Liver (tissue), 9 donors: ENCODE results near the gene RAET1E. TPM values are rescaled to one million over a fixed set of nuclear protein-coding genes. Genes with fewer than 3 reads are reported as not detected.

ENCODE experiments used
- DNase-seq: peaks from one replicate; pipeline ENCODE4 v3.0.0-alpha.2; 2017; ENCODE audit warnings: low spot score
- H3K27ac ChIP-seq, 2 donors: one replicate each; pipeline ENCODE4 v1.7.0; 2013; ENCODE audit warnings: inconsistent platforms in 2 of 2, low read length in 2 of 2, control low read depth in 1 of 2, low read depth in 1 of 2, mild to moderate bottlenecking in 1 of 2
- H3K27me3 ChIP-seq, 4 donors: one replicate each; pipeline versions ENCODE4 v1.6.1 to v1.7.0; 2013; ENCODE audit warnings: low read length in 3 of 4, inconsistent platforms in 1 of 4, mild to moderate bottlenecking in 1 of 4, moderate library complexity in 1 of 4; ENCODE audit not compliant: control insufficient read depth in 4 of 4, insufficient read depth in 4 of 4
- H3K36me3 ChIP-seq, 4 donors: one replicate each; pipeline versions ENCODE4 v1.6.1 to v1.7.0; 2013; ENCODE audit warnings: low read length in 3 of 4, mild to moderate bottlenecking in 3 of 4, low read depth in 1 of 4, moderate library complexity in 1 of 4; ENCODE audit not compliant: control insufficient read depth in 4 of 4, insufficient read depth in 3 of 4
- H3K4me1 ChIP-seq, 4 donors: one replicate each; pipeline versions ENCODE4 v1.6.1 to v1.7.0; 2013; ENCODE audit warnings: low read length in 3 of 4, mild to moderate bottlenecking in 3 of 4, moderate library complexity in 1 of 4; ENCODE audit not compliant: control insufficient read depth in 4 of 4, insufficient read depth in 4 of 4
- H3K4me3 ChIP-seq, 3 donors: one replicate each; pipeline versions ENCODE4 v1.6.1 to v1.7.0; 2013; ENCODE audit warnings: low read length in 3 of 3, control low read depth in 1 of 3, low read depth in 1 of 3, mild to moderate bottlenecking in 1 of 3
- H3K9ac ChIP-seq, 2 donors: one replicate each; pipeline ENCODE4 v1.7.0; 2013; ENCODE audit warnings: low read length in 2 of 2, mild to moderate bottlenecking in 2 of 2, moderate library complexity in 2 of 2, control low read depth in 1 of 2, low read depth in 1 of 2
- H3K9me3 ChIP-seq, 4 donors: one replicate each; pipeline versions ENCODE4 v1.6.1 to v1.7.0; 2013; ENCODE audit warnings: low read length in 3 of 4; ENCODE audit not compliant: control insufficient read depth in 4 of 4
- EGR1 ChIP-seq, 2 donors: IDR thresholded peaks; 2 replicates each; pipeline ENCODE4 v1.6.1; 2016 to 2018; ENCODE audit warnings: antibody characterized with exemption in 2 of 2, low read depth in 2 of 2
- FOXA1 ChIP-seq: IDR thresholded peaks from 2 replicates; pipeline ENCODE4 v1.6.1; 2016; ENCODE audit warnings: antibody characterized with exemption
- HNF4A ChIP-seq, 2 donors: conservative IDR thresholded peaks; 2 replicates each; pipeline ENCODE4 v1.6.1; 2016; ENCODE audit warnings: antibody characterized with exemption in 2 of 2, mild to moderate bottlenecking in 2 of 2
- HNF4G ChIP-seq: IDR thresholded peaks from 2 replicates; pipeline ENCODE4 v1.6.1; 2016; ENCODE audit warnings: antibody characterized with exemption
- JUND ChIP-seq, 2 donors: IDR thresholded peaks; 2 replicates each; pipeline ENCODE4 v1.6.1; 2016; ENCODE audit warnings: antibody characterized with exemption in 2 of 2
- MAX ChIP-seq: IDR thresholded peaks from 2 replicates; pipeline ENCODE4 v1.6.1; 2016; ENCODE audit warnings: antibody characterized with exemption
- NR2F2 ChIP-seq: IDR thresholded peaks from 2 replicates; pipeline ENCODE4 v1.6.1; 2016; ENCODE audit warnings: antibody characterized with exemption
- RXRA ChIP-seq, 2 donors: IDR thresholded peaks; 2 replicates each; pipeline ENCODE4 v1.6.1; 2017 to 2018; ENCODE audit warnings: antibody characterized with exemption in 2 of 2, mild to moderate bottlenecking in 1 of 2
- SP1 ChIP-seq: IDR thresholded peaks from 2 replicates; pipeline ENCODE4 v1.6.1; 2018; ENCODE audit warnings: antibody characterized with exemption, mild to moderate bottlenecking
- TAF1 ChIP-seq: conservative IDR thresholded peaks from 2 replicates; pipeline ENCODE4 v1.6.1; 2016; ENCODE audit warnings: antibody characterized with exemption, mild to moderate bottlenecking
- YY1 ChIP-seq: IDR thresholded peaks from 2 replicates; pipeline ENCODE4 v1.6.1; 2016; ENCODE audit warnings: antibody characterized with exemption, mild to moderate bottlenecking
- WGBS: extraction: QIAGEN DNeasy Blood & Tissue Kit; methylation state at CpG from one replicate; pipeline ENCODE4 v1.1.7; 2013; 5-methylcytosine and 5-hydroxymethylcytosine counted together
- polyA plus RNA-seq, 2 donors: library from polyadenylated mRNA; stranded (reverse) in 1 of 2; unstranded in 1 of 2; fragments of 200-250 nt in 1 of 2; fragments of >200 nt in 1 of 2; fragmentation: Nextera tagmentation in 1 of 2; extraction: Ambion mirVana in 1 of 2; gene quantifications; one replicate each; pipeline versions ENCODE4 v1.2.1 to v1.2.3, GENCODE V29; 2013 to 2015
- total RNA-seq, 2 donors: library from RNA; depleted of rRNA; stranded (reverse); fragments of >200 nt; gene quantifications; one replicate each; pipeline ENCODE4 v1.2.3, GENCODE V29; 2014
- TF ChIP-seq, protein P1 (sequence below): fragments of 150-350 bp; IDR thresholded peaks from 2 replicates; pipeline ENCODE4 v1.5.1; 2017; ENCODE audit warnings: improper control_type of control experiment, low read depth, low read length; ENCODE audit not compliant: missing input control
- TF ChIP-seq, protein P2 (sequence below): IDR thresholded peaks from 2 replicates; pipeline ENCODE4 v1.6.1; 2016; ENCODE audit warnings: antibody characterized with exemption, mild to moderate bottlenecking
- donor health status: healthy.
- donor health status: healthy.
- donor health status: healthy.
- donor health status: healthy.
- donor health status: healthy.

RAET1E gene
- total and polyA plus RNA-seq, 4 donors: not detected

GRCh38 chr6:149904661-149905370 lies 6.9 kb upstream of the RAET1E start (continued):
- no peak for TF ChIP-seq TAF1
- TF ChIP-seq SP1: no peak
- TF ChIP-seq, protein P1, sequence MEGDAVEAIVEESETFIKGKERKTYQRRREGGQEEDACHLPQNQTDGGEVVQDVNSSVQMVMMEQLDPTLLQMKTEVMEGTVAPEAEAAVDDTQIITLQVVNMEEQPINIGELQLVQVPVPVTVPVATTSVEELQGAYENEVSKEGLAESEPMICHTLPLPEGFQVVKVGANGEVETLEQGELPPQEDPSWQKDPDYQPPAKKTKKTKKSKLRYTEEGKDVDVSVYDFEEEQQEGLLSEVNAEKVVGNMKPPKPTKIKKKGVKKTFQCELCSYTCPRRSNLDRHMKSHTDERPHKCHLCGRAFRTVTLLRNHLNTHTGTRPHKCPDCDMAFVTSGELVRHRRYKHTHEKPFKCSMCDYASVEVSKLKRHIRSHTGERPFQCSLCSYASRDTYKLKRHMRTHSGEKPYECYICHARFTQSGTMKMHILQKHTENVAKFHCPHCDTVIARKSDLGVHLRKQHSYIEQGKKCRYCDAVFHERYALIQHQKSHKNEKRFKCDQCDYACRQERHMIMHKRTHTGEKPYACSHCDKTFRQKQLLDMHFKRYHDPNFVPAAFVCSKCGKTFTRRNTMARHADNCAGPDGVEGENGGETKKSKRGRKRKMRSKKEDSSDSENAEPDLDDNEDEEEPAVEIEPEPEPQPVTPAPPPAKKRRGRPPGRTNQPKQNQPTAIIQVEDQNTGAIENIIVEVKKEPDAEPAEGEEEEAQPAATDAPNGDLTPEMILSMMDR: no peak
- no peak for TF ChIP-seq NR2F2

DNA sequence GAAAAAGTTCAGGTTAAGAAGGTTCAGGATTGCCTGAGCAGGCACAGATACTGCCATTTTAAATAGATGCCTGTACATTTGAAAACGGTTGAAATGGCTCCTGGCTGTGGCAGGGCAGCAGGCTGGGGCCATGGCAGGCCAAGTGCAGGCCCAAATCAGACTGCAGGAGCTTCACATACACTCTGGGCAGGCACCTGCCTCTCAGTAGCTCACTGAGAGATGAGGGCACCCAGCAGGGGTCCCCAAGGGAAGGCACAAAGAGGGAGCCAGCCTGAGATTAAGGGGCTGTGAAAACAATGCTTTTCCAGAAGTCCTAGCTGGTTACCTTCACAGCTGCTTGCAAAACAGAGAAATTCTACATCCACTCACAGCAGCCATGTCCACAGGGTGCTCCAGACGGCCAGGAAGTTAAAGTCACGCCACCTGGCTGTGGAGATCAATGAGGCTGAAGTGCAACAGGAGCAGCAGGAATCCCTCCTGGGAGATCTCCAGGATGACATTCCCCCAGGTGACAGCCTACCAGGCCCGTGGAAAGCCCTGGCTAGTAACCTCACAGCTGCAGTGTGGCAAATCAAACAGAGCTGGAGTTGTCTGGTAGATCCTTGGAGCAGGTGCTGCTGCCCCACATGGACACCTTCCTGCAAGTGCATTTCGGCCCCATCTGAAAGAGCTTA lies 6.2 kb upstream of the RAET1E start:
- DNase-seq: no peak
- Histone ChIP-seq H3K9me3 (no peaks in the 10 kb centered on the region), H3K27me3 (no peaks in the 10 kb centered on the region), H3K4me1 (no peaks in the 10 kb centered on the region), H3K27ac (no peak overlapping the region), H3K36me3 (no peaks in the 10 kb centered on the region), H3K9ac (no peak overlapping the region), H3K4me3 (no peak overlapping the region)
- WGBS: 84% methylated on average over 5 of the region's 5 CpGs
- TF ChIP-seq MAX (no peak), RXRA (IDR thresholded peaks at IDR 0.05) (no peak), YY1 (no peak), HNF4A (conservative IDR thresholded peaks at IDR 0.05) (no peak), JUND (IDR thresholded peaks at IDR 0.05) (no peak), EGR1 (IDR thresholded peaks at IDR 0.05; ENCODE audit: low read depth in 2 of 2) (no peak), FOXA1 (no peak), HNF4G (no peak), SP1 (no peak), TAF1 (no peak)
- TF ChIP-seq, protein P2, sequence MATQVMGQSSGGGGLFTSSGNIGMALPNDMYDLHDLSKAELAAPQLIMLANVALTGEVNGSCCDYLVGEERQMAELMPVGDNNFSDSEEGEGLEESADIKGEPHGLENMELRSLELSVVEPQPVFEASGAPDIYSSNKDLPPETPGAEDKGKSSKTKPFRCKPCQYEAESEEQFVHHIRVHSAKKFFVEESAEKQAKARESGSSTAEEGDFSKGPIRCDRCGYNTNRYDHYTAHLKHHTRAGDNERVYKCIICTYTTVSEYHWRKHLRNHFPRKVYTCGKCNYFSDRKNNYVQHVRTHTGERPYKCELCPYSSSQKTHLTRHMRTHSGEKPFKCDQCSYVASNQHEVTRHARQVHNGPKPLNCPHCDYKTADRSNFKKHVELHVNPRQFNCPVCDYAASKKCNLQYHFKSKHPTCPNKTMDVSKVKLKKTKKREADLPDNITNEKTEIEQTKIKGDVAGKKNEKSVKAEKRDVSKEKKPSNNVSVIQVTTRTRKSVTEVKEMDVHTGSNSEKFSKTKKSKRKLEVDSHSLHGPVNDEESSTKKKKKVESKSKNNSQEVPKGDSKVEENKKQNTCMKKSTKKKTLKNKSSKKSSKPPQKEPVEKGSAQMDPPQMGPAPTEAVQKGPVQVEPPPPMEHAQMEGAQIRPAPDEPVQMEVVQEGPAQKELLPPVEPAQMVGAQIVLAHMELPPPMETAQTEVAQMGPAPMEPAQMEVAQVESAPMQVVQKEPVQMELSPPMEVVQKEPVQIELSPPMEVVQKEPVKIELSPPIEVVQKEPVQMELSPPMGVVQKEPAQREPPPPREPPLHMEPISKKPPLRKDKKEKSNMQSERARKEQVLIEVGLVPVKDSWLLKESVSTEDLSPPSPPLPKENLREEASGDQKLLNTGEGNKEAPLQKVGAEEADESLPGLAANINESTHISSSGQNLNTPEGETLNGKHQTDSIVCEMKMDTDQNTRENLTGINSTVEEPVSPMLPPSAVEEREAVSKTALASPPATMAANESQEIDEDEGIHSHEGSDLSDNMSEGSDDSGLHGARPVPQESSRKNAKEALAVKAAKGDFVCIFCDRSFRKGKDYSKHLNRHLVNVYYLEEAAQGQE: no peak
- TF ChIP-seq, protein P1: no peak
